Activated CD4-positive, CD25-positive, alpha-beta regulatory T cell treated with anti-CD3 and anti-CD28 coated beads, Interleukin-2, amount 50 U/mL, for 16 hours (primary cell): ENCODE results near the gene SSH2.
"Not testable (repeated sequence)": the region's sequence is repeated elsewhere in the genome, so short reads cannot be mapped to it uniquely, and the experiment has no call there.

Source experiments
- DNase-seq: peaks from one replicate; pipeline ENCODE4 v3.0.0-alpha.2; 2020; ENCODE audit warnings: low read depth, low spot score

Gene SSH2

DNA sequence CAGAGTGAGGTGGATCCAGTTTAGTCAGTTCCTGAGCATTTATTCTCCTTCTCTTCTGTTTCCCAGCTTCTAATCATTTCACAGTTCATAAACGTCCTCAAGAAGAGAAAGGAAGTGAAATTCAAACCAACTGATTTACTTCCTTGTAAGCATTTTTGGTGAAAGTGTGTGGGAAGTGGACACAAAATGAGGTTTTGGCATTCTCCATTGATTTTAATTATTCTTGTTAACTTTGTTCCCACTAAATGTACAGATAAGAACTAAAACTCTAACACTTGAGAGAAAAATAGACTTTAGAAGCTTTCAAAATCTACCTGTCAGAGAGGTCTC, 264.6 kb downstream of the SSH2 start:
- no peak for DNase-seq

DNA sequence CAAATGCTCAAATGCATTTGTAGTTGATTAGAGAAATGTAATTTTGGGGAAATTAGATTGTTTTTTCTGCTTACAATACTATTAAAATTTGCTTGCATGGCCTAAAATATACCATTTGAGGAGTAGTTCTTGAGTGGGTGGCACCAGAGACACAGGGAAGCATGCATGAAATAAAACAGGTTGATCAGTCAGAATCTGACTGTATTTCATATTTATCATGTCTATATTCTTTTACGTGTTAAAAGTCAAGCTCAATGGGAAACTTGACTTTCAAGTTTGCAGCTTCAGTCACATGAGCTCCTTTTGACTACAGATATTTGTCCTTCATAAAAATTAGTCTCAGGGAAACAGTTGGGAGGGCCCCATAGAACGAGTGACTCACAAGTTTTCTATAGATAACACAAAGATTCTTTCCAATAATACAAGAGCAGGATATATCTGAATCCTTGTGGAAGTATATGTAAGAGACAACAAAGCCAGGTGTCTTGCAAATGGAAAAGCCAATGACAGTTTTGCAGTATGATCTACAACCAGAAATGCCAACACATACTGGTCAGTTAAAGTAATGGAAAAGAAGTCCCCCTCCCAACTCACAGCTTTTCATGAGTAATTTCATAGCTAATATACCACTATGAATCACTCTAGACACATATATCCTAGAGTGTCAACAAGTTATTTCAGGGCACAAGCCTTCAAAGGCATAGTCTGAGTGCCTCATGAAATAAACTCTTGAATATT, 265.1 kb downstream of the SSH2 start:
- DNase-seq: no peak

DNA sequence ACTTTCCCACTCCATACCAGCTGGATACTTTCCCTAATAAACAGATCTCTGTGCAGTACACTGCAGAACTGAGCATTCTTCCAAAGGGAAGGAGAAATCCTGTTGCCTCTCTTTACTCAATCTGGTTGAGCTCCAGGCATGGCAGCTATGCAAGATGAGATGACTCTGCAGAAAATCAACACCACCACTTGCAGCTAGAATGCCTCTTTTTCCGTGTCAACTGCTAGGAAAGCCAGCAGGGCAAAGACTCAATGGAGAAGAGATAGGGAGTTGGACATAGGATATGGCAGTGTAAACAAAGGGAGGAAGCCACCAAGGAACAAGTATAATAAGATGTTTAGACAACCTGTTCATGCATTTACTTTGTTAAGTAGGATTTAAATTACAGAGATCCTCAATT, 266.9 kb downstream of the SSH2 start:
- DNase-seq: no peak

DNA sequence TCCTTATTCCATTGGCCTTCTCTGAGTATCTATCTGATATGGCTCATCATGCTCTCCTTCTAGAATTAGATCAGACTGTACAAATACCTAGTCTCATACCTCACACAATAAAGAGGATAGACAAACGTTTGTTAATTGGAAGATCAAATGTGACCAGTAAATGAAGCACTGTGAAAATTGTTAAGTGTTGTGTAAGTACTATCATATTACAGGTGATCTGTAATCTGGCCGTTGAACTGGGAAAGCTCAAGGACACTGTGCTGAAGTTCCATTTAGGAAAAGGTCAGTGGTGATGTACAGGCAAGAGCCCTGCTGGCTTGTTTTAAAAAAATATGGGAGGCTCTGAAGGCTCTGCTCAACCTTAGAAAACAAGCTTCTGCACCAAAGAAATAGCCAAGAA, 268.8 kb downstream of the SSH2 start:
- DNase-seq: no peak

DNA sequence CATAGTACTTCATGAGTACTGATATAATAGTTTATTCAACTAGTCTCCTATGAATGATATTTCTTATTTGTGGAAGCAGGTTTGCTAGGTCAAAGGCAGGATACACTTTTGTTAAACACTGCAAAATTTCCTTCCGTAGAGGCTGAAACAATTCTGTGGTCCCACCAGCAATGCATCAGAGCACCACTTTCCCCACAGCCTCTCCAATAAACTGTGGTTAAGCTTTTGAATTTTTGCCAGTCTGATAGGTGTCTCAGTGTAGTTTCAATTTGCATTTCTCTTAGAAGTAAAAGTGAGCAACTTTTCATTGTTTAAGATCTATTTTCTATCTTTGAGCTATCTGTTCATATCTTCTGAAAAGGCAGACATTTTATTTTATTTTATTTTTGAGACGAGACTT, 270.9 kb downstream of the SSH2 start:
- no peak for DNase-seq

DNA sequence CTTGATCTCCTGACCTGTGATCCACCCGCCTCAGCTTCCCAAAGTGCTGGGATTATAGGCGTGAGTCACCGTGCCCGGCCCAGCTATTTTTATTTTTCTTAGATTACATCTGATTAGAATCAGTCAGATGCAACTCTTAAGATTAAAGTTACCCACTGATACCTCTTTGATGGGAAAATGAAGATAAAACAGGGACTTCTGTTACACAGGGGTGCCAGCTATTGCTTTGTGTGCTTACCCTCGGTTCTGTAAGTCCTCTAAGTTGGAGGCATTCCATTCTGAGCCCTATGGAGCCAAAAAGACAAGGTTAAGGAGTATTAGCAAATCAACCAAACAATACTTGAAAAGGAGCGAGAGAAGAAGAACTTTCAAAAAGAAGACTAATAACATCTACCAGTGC, 274.7 kb downstream of the SSH2 start:
- DNase-seq: no peak

DNA sequence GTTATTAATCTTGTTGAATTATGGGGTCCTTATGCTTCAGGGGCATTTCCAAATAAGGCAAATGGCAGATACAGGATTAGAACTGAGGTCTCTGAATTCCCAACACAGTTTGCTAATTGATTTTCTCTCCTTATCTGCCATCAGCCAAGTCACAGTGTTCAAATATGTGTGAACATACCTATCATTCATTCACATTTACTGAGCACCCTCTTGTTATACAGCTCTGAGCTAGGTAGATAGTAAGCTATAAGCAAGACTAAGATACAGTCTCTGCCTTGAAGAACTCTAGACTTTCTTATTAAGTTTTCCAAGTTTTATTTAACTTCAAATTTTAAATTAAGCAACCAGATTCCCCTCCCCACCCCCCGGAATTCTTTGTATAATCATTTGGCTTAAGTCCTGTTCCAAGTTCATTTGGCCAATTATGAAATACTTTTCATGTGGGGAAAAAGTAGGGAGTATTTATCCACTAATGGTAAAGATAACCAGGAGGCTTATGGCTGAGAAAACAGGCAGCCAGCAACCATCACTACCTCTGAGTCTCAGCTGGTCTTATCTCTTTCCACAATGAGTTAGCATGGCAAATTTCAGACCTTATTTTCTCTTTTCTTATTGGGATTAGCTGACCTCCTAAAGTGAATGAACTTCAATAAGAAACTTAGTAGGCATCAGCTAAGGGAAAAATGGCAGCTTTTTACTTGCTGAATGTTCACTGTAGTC, 275.9 kb downstream of the SSH2 start:
- no peak for DNase-seq

DNA sequence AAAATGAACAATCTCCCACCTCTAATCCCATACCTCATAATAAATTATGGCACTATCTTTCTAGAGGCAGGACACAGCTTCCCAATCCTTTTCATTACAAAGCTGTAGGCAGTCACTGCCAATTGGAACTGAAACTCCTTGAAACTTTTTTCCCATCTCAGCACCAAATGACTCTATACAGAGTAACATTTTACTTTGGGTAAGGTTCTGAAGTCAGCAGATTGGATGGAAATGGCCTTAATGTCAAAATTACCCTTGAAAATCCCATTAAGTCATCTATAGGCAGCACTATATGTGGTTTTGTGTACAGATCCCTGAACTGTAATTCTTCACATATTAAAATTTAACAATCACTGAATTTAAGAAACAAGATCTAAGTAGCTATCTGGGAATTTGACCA, 277.1 kb downstream of the SSH2 start:
- DNase-seq: no peak

DNA sequence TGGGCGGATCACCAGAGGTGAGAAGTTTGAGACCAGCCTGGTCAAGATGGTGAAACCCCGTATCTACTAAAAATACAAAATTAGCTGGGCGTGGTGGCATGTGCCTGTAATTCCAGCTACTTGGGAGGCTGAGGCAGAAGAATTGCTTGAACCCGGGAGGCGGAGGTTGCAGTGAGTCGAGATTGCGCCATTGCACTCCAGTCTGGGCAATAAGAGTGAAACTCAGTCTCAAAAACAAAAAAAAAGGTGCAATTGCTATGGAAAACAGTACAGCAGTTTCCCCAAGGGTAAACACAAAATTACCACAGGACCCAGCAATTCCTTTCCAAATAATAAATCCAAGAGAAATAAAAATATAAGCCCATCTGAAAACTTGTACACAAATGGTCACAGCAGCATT, 278.1 kb downstream of the SSH2 start:
- DNase-seq: not testable (repeated sequence)

DNA sequence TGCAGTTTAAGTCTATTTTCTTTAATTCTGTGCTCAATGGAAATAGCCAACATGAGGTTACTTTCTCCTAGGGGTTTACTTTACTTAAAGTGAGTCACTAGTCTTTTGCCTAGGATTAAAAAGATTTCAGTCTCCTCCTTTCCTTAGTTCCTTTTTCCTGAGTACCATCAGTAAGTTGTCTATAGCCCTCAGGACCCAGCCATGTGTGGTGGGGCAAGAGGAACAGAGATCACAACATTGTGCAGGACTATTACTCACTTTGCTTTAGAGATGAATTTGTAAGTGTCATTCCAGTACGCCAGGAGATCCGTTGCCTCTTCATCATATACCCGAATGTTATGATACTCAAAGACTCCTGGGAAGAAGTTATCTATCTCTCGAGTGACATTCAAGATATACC, 279.6 kb downstream of the SSH2 start:
- DNase-seq: no peak

DNA sequence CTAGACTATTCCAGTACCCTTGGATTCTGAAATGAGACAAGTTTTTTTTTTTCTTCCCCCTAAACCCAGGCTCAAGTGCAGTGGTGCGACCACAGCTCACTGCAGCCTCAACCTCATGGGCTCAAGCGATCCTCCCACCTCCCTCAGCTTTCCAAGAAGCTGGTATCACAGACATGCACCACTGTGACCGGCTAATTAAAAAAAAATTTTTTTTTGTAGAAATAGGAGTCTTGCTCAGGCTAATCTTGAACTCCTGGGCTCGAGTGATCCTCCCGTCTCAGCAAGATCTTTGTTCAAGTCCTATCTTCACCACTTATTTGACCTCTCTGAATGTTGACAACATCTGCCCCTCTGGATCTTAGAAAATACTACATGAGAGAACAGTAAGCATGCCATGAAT, 280.7 kb downstream of the SSH2 start:
- DNase-seq: no peak

DNA sequence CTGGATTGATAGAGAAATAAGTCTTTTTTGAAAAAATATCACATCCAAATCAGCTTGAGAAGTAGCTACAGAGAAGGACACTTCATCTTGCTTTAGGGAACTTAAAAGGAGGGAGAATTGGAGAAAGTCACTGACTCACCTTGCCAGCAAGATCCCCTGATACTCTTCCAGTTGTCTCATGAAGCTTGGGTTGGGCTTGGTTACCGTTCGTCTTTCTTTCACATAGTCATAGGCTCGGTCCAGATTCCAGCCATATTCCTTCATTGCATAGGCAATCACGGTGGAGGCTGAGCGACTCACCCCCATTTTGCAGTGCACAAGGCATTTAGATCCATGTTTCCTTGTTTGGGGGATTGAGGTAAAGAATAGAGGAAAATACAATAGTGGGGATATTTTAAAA, 282.0 kb downstream of the SSH2 start:
- no peak for DNase-seq

DNA sequence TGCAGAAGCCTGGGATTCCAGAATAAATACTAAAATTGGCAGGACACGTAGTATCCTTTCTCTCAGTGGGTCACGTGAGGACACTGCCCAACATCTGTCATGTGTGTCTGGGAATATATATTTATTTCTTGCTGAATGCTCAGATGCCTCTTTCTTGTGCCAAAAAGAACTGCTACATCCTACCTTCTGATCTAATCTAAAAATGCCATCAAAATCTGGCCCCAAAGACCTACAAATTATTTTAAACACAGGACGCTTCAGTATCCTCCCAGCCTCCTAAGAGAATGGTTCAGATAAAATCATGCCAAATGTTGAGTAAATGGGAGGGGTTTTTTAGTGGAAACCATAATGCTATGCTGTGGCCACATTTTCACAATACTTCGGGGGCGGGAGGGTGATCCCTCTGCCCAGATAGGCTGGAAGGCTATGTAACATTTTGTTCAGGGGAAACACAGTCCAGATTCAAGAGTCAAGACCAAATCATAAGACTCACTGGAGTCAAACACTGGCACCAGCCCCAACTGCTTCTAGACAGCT, 284.4 kb downstream of the SSH2 start:
- DNase-seq: no peak

DNA sequence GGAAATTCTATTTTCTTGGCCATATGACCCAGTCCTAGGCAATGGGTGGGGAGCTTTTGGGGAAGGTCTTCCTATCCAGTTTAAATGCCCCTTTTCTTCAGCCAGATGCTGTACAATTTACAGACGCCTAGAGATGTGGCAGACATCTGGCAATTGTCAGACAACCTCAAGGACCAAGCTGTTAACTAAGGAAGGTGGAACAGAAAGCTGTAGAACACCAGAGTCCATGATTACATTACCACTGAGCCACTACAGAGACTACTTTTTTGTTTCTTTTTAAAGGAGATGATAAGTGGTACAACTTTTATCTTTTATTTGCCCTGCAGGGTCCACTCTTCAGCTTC, 286.2 kb downstream of the SSH2 start:
- no peak for DNase-seq

DNA sequence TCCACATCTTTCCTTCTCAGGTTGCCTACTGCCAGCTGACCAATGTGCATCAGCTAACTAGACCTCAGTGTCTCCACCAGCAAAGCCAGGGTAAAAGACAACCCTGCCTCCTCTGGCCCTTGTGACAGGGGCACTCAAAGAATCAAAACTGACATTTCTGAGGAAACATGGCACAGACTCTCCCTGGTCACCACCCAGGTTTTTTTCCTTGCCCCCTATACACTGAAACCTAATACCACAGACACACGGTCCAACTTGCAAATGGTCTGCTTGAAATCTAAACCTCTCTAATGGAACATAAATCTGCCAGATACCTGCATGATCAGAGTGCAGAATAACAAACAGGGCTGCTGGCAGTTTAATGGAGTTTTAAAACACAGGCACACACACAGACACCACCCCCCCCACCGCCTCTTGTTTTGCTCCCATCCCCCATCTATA, 287.8 kb downstream of the SSH2 start:
- no peak for DNase-seq

DNA sequence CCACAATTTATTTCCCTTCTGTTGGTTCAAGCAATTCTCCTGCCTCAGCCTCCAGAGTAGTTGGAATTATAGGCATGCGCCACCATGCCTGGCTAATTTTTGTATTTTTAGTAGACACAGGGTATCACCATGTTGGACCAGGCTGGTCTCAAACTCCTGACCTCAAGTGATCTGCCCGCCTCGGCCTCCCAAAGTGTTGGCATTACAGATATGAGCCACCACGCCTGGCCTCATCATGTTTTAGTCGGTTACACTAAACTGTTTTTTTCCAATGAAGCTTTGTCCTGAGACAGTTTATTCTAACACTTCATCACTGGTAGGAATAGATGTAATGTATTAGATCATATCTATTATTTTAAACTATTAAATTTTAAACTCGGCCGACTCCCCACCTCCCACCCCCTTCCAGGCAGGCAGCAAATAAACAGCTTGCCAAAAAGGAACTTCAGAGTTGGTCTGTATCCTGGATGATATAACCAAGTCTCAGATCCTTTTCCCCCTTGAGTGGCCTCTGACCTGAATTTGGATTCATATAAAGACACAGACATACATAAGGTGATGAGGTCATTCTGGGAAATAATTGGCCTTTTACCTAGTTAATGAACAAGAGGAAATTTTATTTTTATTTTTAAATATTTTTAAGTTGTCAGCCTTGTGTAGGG, 288.9 kb downstream of the SSH2 start:
- DNase-seq: no peak

DNA sequence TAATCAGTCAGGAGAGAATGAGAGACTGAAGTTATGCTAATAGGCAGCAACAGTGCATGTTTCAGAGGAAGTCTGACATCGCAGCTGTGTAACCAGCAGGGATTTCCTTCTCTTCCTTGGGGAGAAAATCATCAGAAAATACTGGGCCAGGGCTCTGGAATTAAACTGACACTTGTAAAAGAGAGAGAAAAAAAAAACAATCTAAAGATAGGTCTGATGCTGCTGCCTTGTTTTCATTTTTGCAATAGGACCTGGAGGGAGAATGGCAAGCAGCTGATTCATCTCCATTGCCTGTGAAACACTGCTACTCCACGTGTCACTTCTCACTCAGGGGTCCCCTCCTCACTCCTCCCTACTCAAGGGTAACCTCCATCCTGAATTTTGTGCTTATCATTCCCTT, 289.6 kb downstream of the SSH2 start:
- no peak for DNase-seq

DNA sequence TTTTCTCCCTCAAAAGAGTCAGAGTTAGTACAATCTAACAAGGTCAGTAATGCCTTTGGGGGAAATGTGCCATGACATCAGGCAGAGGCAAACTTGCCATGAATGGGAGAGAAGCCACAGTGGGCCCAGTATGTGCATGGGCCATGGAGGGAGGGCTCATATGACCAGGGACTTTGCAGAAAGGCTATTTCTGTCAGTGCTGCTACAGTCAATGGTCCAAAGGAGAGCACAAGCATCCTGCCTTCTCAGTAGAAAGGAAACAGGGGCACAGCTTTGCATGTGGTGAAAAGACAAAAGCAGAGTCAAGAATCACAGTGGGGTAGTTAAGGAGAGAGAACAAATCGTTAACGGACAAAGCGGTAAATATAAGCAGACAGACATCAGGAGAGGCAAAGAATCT, 296.1 kb downstream of the SSH2 start:
- DNase-seq: no peak

DNA sequence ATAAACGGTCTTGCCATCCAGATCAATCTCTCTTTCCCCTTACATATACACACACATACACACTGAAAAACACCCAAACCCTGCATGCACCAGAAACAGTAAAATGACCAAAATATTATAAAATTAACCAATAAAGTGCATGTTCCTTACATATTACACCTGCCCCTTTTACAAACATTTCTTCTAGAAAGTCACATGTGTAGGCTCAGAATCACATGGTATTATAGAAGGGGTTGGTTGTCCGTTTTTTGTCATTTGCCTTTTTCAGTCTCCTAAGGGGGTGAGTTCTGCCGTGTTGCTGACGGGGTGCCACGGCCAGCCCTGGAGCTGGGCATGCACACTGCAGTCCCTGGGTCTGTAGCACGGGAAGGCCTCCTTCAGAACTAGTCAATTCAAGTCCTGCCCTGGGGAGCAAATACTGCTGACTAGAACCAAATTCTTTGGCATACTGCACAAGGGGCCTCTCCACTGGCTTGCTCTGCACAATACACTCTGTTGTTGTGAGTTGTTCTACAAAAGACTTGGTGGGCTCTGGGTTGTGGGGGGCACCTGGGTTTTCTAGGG, 299.3 kb downstream of the SSH2 start:
- no peak for DNase-seq

DNA sequence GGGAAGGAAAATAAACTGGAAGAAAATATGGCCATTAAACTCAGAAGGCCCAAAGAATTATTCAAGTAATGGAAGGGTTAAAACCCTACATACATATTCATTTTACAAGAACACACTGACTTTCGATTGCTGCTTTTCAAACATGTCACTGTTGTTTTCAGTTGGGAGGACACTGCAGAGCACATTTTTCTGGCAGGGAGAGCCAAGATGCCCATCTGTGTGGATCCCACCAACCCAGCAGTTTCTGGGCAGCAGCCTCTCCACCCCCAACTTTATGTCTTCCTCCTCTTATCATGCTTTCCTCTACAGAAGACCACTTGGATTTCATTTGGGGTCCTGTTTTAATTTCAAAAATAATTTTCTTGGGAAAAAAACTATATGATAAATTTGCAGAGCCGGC, 300.2 kb downstream of the SSH2 start:
- DNase-seq: no peak

DNA sequence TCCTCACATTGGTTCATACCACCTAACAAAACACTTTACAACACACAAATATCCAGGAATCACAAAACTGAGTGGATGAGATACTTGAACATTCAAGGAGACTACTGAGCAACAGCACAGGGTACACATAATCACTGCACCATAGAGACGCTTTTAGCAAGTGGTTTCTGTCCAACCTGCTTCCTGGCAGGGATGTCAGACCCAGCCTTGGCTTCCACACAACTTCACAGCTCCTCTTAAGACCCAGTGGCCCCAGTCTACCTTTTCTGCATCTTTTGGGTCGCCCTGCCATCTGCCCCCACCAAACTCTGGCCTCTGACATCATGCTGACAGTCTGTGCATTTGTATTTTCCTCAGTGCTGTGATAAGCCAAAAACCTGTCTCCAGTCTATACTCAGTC, 301.4 kb downstream of the SSH2 start:
- no peak for DNase-seq

DNA sequence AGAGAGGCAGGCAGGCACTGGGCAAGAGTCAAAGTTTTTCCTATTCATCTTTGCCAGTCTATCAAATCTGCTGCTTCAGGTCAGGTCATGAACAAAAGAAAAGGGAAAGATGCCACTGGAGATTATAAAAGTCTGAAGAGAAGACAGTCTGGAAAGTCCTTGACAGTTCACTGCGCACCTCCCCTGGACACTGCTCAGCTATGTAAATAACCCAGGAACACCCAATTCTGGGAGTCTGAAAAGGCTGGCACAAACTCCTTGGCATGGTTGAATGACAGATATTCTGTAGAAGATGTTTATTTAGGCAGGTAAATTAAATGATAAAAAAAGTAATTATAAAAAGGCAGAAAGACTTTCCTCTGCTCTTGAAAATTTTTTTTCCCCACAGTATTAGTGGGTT, 302.1 kb downstream of the SSH2 start:
- no peak for DNase-seq
